Esophagus squamous epithelium (tissue), 4 donors: ENCODE measurements around the gene GFM2.
A peak's percentile ranks its signal among the peaks of the same experiment; 100 is the strongest.

Source experiments
- CTCF ChIP-seq, 6 experiments: fragments of 450-650 bp in 4 of 6; fragments of 200-600 bp in 2 of 6; sonication (generic) in 2 of 6; IDR thresholded peaks; one replicate each; pipeline ENCODE4 v1.5.1; 2016 to 2019; ENCODE audit warnings: antibody characterized with exemption in 6 of 6, mild to moderate bottlenecking in 4 of 6, moderate library complexity in 4 of 6
- POLR2A ChIP-seq, 4 donors: fragments of 450-650 bp; IDR thresholded peaks; one replicate each; pipeline ENCODE4 v1.6.1; 2017; ENCODE audit warnings: antibody characterized with exemption in 4 of 4, mild to moderate bottlenecking in 4 of 4, moderate library complexity in 3 of 4

DNA sequence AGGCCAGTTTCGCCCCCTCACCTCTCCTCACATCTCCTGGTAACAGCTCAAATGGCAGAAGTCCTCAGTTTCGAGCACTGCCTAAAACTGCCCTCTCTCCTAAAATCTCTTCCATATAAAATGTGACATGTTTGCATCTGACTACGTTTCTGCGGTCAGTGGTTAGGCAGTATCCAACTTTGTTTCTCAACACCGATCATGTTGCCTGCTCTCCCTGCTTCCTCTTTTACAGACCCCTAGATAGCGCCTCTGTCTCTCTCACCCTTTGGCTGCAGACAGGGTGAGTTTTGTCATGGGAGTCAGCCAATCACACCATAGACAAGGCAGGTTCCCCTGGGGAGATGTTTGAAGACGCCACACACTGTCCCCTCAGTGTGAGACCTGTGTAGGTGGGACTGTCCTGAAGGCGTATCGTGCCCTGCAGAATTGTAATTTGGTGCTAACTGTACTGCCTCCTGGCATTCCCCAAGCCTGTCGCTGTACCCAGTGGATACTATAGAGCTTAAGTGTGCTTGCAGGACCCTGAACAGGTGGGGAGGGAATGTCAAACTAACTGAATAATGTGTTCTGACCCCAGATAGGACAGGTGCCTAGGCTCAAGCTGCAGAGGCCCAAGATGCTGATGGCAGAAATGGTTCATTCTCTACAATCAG lies 80.8 kb downstream of the GFM2 start:
- TF ChIP-seq CTCF (IDR thresholded peaks at IDR 0.05) (no peak), POLR2A (IDR thresholded peaks at IDR 0.05) (peak in 1 of 4 donors; percentile 28)
